HEK293 (cell line): ENCODE measurements around the gene RASA3.

Experiments used
- GLIS2 ChIP-seq: fragments of 450-650 bp; formaldehyde crosslinking; IDR thresholded peaks from 2 replicates; pipeline ENCODE4 v1.5.1; 2016; ENCODE audit warnings: missing biosample characterization, missing genetic modification characterization
- MYNN ChIP-seq: fragments of 450-650 bp; formaldehyde crosslinking; IDR thresholded peaks from 2 replicates; pipeline ENCODE4 v1.5.1; 2016; ENCODE audit warnings: missing biosample characterization, missing genetic modification characterization, borderline replicate concordance
- WT1 ChIP-seq: fragments of 450-650 bp; formaldehyde crosslinking; IDR thresholded peaks from 2 replicates; pipeline ENCODE4 v1.5.1; 2016; ENCODE audit warnings: missing biosample characterization, missing genetic modification characterization
- YY1 ChIP-seq: fragments of 450-650 bp; formaldehyde crosslinking; IDR thresholded peaks from 2 replicates; pipeline ENCODE4 v1.5.1; 2018; ENCODE audit warnings: missing biosample characterization, missing genetic modification characterization
- ZNF544 ChIP-seq: fragments of 450-650 bp; formaldehyde crosslinking; IDR thresholded peaks from 2 replicates; pipeline ENCODE4 v1.5.0; 2017; ENCODE audit warnings: missing biosample characterization, missing genetic modification characterization
- ZNF600 ChIP-seq: fragments of 450-650 bp; formaldehyde crosslinking; IDR thresholded peaks from 2 replicates; pipeline ENCODE4 v1.5.1; 2016; ENCODE audit warnings: missing biosample characterization, missing genetic modification characterization
- TF ChIP-seq, protein P1 (sequence below): fragments of 450-650 bp; formaldehyde crosslinking; IDR thresholded peaks from 2 replicates; pipeline ENCODE4 v1.5.1; 2016; ENCODE audit warnings: missing biosample characterization, missing genetic modification characterization
- TF ChIP-seq, protein P2 (sequence below): fragments of 450-650 bp; formaldehyde crosslinking; IDR thresholded peaks from 2 replicates; pipeline ENCODE4 v1.5.1; 2016; ENCODE audit warnings: missing biosample characterization, missing genetic modification characterization, low read depth
- TF ChIP-seq, protein P3 (sequence below): sonication (generic); formaldehyde crosslinking; IDR thresholded peaks from 2 replicates; pipeline ENCODE4 v1.8.1; 2022; ENCODE audit warnings: mild to moderate bottlenecking, moderate library complexity, missing genetic modification reagents
- TF ChIP-seq, protein P4 (sequence below): fragments of 450-650 bp; formaldehyde crosslinking; IDR thresholded peaks from 2 replicates; pipeline ENCODE4 v1.5.1; 2016; ENCODE audit warnings: missing biosample characterization, missing genetic modification characterization
- TF ChIP-seq, protein P5 (sequence below): fragments of 450-650 bp; formaldehyde crosslinking; IDR thresholded peaks from 2 replicates; pipeline ENCODE4 v1.5.1; 2016; ENCODE audit warnings: missing biosample characterization, missing genetic modification characterization

DNA sequence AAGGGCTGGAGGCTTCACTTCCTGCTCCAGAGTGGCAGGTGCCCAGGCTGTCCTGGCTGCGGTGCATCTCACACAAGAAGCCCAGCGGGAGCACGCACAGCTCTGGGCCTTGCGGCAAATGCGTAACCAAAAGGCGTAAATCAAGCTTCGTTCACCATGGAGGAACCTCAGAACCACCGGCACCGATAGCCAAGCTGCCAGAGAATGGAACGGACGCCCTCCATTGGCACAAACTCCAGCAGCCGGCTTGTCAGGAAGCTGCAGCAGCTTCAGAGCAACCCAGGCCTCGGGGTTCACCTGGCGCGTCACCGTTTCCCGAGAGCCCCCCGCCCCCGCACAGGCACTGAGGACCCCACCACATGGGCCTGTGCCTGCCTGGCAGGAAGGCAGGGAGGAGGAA, 76.7 kb downstream of the RASA3 start:
- TF ChIP-seq YY1 (tag by site-specific recombination) = no peak
- TF ChIP-seq, protein P1, sequence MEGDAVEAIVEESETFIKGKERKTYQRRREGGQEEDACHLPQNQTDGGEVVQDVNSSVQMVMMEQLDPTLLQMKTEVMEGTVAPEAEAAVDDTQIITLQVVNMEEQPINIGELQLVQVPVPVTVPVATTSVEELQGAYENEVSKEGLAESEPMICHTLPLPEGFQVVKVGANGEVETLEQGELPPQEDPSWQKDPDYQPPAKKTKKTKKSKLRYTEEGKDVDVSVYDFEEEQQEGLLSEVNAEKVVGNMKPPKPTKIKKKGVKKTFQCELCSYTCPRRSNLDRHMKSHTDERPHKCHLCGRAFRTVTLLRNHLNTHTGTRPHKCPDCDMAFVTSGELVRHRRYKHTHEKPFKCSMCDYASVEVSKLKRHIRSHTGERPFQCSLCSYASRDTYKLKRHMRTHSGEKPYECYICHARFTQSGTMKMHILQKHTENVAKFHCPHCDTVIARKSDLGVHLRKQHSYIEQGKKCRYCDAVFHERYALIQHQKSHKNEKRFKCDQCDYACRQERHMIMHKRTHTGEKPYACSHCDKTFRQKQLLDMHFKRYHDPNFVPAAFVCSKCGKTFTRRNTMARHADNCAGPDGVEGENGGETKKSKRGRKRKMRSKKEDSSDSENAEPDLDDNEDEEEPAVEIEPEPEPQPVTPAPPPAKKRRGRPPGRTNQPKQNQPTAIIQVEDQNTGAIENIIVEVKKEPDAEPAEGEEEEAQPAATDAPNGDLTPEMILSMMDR (tag by site-specific recombination) = no peak
- TF ChIP-seq, protein P2, sequence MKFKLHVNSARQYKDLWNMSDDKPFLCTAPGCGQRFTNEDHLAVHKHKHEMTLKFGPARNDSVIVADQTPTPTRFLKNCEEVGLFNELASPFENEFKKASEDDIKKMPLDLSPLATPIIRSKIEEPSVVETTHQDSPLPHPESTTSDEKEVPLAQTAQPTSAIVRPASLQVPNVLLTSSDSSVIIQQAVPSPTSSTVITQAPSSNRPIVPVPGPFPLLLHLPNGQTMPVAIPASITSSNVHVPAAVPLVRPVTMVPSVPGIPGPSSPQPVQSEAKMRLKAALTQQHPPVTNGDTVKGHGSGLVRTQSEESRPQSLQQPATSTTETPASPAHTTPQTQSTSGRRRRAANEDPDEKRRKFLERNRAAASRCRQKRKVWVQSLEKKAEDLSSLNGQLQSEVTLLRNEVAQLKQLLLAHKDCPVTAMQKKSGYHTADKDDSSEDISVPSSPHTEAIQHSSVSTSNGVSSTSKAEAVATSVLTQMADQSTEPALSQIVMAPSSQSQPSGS (tag by site-specific recombination) = no peak
- TF ChIP-seq GLIS2 (tag by site-specific recombination) = no peak
- no peak for TF ChIP-seq WT1 (tag by site-specific recombination)
- no peak for TF ChIP-seq MYNN (tag by site-specific recombination)
- TF ChIP-seq, protein P3, sequence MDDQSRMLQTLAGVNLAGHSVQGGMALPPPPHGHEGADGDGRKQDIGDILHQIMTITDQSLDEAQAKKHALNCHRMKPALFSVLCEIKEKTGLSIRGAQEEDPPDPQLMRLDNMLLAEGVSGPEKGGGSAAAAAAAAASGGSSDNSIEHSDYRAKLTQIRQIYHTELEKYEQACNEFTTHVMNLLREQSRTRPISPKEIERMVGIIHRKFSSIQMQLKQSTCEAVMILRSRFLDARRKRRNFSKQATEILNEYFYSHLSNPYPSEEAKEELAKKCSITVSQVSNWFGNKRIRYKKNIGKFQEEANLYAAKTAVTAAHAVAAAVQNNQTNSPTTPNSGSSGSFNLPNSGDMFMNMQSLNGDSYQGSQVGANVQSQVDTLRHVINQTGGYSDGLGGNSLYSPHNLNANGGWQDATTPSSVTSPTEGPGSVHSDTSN (CRISPR knock-in tag) = no peak
- TF ChIP-seq, protein P4, sequence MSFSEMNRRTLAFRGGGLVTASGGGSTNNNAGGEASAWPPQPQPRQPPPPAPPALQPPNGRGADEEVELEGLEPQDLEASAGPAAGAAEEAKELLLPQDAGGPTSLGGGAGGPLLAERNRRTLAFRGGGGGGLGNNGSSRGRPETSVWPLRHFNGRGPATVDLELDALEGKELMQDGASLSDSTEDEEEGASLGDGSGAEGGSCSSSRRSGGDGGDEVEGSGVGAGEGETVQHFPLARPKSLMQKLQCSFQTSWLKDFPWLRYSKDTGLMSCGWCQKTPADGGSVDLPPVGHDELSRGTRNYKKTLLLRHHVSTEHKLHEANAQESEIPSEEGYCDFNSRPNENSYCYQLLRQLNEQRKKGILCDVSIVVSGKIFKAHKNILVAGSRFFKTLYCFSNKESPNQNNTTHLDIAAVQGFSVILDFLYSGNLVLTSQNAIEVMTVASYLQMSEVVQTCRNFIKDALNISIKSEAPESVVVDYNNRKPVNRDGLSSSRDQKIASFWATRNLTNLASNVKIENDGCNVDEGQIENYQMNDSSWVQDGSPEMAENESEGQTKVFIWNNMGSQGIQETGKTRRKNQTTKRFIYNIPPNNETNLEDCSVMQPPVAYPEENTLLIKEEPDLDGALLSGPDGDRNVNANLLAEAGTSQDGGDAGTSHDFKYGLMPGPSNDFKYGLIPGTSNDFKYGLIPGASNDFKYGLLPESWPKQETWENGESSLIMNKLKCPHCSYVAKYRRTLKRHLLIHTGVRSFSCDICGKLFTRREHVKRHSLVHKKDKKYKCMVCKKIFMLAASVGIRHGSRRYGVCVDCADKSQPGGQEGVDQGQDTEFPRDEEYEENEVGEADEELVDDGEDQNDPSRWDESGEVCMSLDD (tag by site-specific recombination) = no peak
- no peak for TF ChIP-seq ZNF544
- TF ChIP-seq, protein P5, sequence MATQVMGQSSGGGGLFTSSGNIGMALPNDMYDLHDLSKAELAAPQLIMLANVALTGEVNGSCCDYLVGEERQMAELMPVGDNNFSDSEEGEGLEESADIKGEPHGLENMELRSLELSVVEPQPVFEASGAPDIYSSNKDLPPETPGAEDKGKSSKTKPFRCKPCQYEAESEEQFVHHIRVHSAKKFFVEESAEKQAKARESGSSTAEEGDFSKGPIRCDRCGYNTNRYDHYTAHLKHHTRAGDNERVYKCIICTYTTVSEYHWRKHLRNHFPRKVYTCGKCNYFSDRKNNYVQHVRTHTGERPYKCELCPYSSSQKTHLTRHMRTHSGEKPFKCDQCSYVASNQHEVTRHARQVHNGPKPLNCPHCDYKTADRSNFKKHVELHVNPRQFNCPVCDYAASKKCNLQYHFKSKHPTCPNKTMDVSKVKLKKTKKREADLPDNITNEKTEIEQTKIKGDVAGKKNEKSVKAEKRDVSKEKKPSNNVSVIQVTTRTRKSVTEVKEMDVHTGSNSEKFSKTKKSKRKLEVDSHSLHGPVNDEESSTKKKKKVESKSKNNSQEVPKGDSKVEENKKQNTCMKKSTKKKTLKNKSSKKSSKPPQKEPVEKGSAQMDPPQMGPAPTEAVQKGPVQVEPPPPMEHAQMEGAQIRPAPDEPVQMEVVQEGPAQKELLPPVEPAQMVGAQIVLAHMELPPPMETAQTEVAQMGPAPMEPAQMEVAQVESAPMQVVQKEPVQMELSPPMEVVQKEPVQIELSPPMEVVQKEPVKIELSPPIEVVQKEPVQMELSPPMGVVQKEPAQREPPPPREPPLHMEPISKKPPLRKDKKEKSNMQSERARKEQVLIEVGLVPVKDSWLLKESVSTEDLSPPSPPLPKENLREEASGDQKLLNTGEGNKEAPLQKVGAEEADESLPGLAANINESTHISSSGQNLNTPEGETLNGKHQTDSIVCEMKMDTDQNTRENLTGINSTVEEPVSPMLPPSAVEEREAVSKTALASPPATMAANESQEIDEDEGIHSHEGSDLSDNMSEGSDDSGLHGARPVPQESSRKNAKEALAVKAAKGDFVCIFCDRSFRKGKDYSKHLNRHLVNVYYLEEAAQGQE = no peak
- no peak for TF ChIP-seq ZNF600
